Heart left ventricle (tissue), 16 donors: ENCODE data around the gene CACNB4. TPM values are rescaled to one million over a fixed set of nuclear protein-coding genes. Genes with fewer than 3 reads are reported as not detected.
A peak's percentile ranks its signal among the peaks of the same experiment; 100 is the strongest.

Experiments used
- ATAC-seq, 4 donors: fragments of 200-7000 bp; cut with Tn5 transposase; one replicate each; pipeline ENCODE4 v1.9.1; 2020 to 2022; ENCODE audit warnings: moderate library complexity in 4 of 4, mild to moderate bottlenecking in 3 of 4, moderate number of reproducible peaks in 1 of 4
- DNase-seq, 5 donors: peaks; one replicate each; pipeline ENCODE4 v3.0.0-alpha.2; 2020
- H3K27ac ChIP-seq, 12 donors: fragments of 200-600 bp; sonication (generic) in 4 of 12; one replicate each; pipeline versions ENCODE4 v1.5.0 to v1.8.0; 2016 to 2022; ENCODE audit warnings: mild to moderate bottlenecking in 2 of 12
- H3K27me3 ChIP-seq, 9 donors: fragments of 200-600 bp; sonication (generic) in 2 of 9; one replicate each; pipeline versions ENCODE4 v1.5.1 to v1.8.0; 2016 to 2022; ENCODE audit warnings: mild to moderate bottlenecking in 3 of 9
- H3K36me3 ChIP-seq, 9 donors: fragments of 200-600 bp; sonication (generic) in 2 of 9; one replicate each; pipeline versions ENCODE4 v1.5.0 to v1.8.0; 2018 to 2022; ENCODE audit warnings: mild to moderate bottlenecking in 2 of 9
- H3K4me1 ChIP-seq, 12 donors: fragments of 200-600 bp; sonication (generic) in 4 of 12; one replicate each; pipeline versions ENCODE4 v1.5.0 to v1.8.0; 2016 to 2022; ENCODE audit warnings: mild to moderate bottlenecking in 3 of 12
- H3K4me3 ChIP-seq, 12 donors: fragments of 200-600 bp; sonication (generic) in 4 of 12; one replicate each; pipeline versions ENCODE4 v1.5.0 to v1.8.0; 2017 to 2022; ENCODE audit warnings: mild to moderate bottlenecking in 9 of 12, moderate library complexity in 4 of 12
- H3K9me3 ChIP-seq, 12 donors: fragments of 200-600 bp; sonication (generic) in 4 of 12; one replicate each; pipeline versions ENCODE4 v1.5.0 to v1.8.0; 2016 to 2022; ENCODE audit warnings: mild to moderate bottlenecking in 1 of 12
- POLR2A ChIP-seq, 2 donors: fragments of 450-650 bp; IDR thresholded peaks; one replicate each; pipeline ENCODE4 v1.6.1; 2017; ENCODE audit warnings: antibody characterized with exemption in 2 of 2, mild to moderate bottlenecking in 2 of 2, moderate library complexity in 2 of 2
- WGBS, 4 donors: extraction: QIAGEN DNeasy Blood & Tissue Kit in 2 of 4; methylation state at CpG; one replicate each; pipeline versions ENCODE4 v1.1.5 to v1.1.7; 2013 to 2018; 5-methylcytosine and 5-hydroxymethylcytosine counted together
- intact Hi-C, 10 donors: fragments of 100-400 bp; cut with DNase I; formaldehyde crosslinking; loops; one replicate each; pipeline versions ENCODE4 v1.11.1 to v1.14.2; 2022
- polyA plus RNA-seq, 2 donors: library from polyadenylated mRNA; stranded (reverse); fragments of 200-250 nt; gene quantifications; one replicate each; pipeline ENCODE4 v1.2.3, GENCODE V29; 2013
- total RNA-seq, 9 donors: library from RNA; depleted of rRNA in 2 of 9; stranded (reverse); fragments of >200 nt in 2 of 9; fragmentation: NEBNext Ultra II Directional in 3 of 9; extraction: Animal tissue kit (Norgen Biotek cat#: 25700) in 3 of 9; gene quantifications; one replicate each; pipeline versions ENCODE4 v1.1.0 to v1.2.4, GENCODE V29; 2016 to 2023
- TF ChIP-seq, protein P1 (sequence below), 12 donors: fragments of 200-600 bp; sonication (generic) in 4 of 12; IDR thresholded peaks; one replicate each; pipeline versions ENCODE4 v1.5.0 to v1.8.0; 2018 to 2022; ENCODE audit warnings: antibody characterized with exemption in 12 of 12, mild to moderate bottlenecking in 5 of 12
- donor health status: ischemic (EF 13 %, LVEDD 7.1; RV severe dilation, severe dysfunction).
- donor health status: healthy with polysubstance abuse.
- donor health status: DM: no; HTN: yes; CAD: no.
- donor health status: DM: no; HTN: no; CAD: no.
- donor health status: ischemic (EF 25% LVEDD 6.9; RV normal size, moderate dysfunction).
- donor health status: ischemic (EF 25% LVEDD 5.7; RV mildly dilated, moderate dysfunction).
- donor health status: healthy.
- donor health status: DM: yes; HTN: yes; CAD: no.
- donor health status: ischemic (EF 35%, LVEDD 5.7; RV mildly dilated, moderate dysfunction).
- donor health status: nonischemic (EF 11% LVEDD 7.7; RV severe dilation, severe dysfunction).
- donor health status: DM: yes; HTN: yes; CAD: no.
- donor health status: PGD.
- donor health status: ischemic (EF 29% LVEDD 5.4; RV normal size, mild dysfunction).
- donor health status: nonischemic (EF 23%, LVEDD 6.1; RV moderate dilation, normal function).

Gene CACNB4
- total and polyA plus RNA-seq, 11 donors, result 0.03 to 1.5 (median 0.39) TPM

DNA sequence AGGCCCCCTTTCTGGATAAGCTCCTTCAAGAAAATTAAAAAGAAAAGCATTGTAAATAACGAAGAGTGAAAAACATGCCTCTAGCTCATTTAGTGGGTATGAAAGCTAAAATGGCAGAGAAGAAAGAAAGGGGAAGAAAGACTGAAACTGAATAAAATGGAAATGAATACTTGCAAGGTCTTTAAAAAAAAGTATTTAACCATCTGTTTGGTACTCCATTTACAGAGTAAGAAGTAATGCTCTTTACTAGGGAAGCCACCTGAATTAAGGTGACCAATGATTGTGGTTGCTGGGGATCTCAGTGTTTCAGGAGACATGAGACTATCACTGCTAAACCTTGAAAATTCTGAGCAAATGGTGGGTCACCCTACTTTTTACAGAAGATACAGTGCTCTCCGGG is 253.0 kb downstream of the CACNB4 start:
- H3K4me3 ChIP-seq, result no peak overlapping the region
- DNase-seq (no peak), ATAC-seq (no peak)
- H3K4me1 ChIP-seq, result peaks cover 0 to 35% (median 27%) of the 10 kb centered on the region in 12 donors
- H3K9me3 ChIP-seq, result no peaks in the 10 kb centered on the region
- 93 to 94% (median 94%) methylated on average over 2 of the region's 2 CpGs for WGBS, 4 donors
- no peak overlapping the region for H3K27ac ChIP-seq
- no peaks in the 10 kb centered on the region for H3K36me3 ChIP-seq
- intact Hi-C loops, result no loop called here
- TF ChIP-seq, protein P1, sequence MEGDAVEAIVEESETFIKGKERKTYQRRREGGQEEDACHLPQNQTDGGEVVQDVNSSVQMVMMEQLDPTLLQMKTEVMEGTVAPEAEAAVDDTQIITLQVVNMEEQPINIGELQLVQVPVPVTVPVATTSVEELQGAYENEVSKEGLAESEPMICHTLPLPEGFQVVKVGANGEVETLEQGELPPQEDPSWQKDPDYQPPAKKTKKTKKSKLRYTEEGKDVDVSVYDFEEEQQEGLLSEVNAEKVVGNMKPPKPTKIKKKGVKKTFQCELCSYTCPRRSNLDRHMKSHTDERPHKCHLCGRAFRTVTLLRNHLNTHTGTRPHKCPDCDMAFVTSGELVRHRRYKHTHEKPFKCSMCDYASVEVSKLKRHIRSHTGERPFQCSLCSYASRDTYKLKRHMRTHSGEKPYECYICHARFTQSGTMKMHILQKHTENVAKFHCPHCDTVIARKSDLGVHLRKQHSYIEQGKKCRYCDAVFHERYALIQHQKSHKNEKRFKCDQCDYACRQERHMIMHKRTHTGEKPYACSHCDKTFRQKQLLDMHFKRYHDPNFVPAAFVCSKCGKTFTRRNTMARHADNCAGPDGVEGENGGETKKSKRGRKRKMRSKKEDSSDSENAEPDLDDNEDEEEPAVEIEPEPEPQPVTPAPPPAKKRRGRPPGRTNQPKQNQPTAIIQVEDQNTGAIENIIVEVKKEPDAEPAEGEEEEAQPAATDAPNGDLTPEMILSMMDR (IDR thresholded peaks at IDR 0.05), result no peak
- TF ChIP-seq POLR2A (IDR thresholded peaks at IDR 0.05), result no peak
- H3K27me3 ChIP-seq, result no peaks in the 10 kb centered on the region

DNA sequence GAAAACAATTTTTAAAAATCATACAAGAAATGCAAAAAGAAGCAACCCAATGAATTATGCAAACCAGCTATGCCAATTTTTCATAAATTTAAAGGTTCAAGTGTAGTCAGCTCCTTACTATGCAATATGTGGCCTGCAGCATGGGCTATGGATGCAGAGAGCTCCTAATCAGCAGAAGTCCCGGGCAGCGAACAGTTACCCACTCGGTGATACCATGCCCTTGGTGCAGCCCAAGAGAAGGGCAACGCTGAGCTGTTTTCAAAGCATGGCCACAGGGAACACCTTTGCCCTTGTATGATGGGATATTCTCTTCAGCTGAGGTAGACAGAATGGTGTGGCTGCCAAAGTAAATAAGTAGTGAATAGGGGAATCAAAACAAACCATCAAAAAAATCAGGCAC is 253.4 kb downstream of the CACNB4 start:
- DNase-seq (peak in 2 of 5 donors; percentile 31 to 47), ATAC-seq (peak in 3 of 4 donors; percentile 65 to 74 (median 67))
- WGBS, 4 donors, result 47 to 78% (median 60%) methylated on average over 4 of the region's 4 CpGs
- intact Hi-C loops, result no loop called here
- no peaks in the 10 kb centered on the region for H3K9me3 ChIP-seq
- peaks cover 0 to 35% (median 27%) of the 10 kb centered on the region in 12 donors for H3K4me1 ChIP-seq
- H3K4me3 ChIP-seq, result no peak overlapping the region
- TF ChIP-seq, protein P1 (IDR thresholded peaks at IDR 0.05), result no peak
- no peak for TF ChIP-seq POLR2A (IDR thresholded peaks at IDR 0.05)
- H3K27me3 ChIP-seq, result no peaks in the 10 kb centered on the region
- H3K27ac ChIP-seq, result peak overlapping the region in 1 of 12 donors; percentile 31
- H3K36me3 ChIP-seq, result no peaks in the 10 kb centered on the region

DNA sequence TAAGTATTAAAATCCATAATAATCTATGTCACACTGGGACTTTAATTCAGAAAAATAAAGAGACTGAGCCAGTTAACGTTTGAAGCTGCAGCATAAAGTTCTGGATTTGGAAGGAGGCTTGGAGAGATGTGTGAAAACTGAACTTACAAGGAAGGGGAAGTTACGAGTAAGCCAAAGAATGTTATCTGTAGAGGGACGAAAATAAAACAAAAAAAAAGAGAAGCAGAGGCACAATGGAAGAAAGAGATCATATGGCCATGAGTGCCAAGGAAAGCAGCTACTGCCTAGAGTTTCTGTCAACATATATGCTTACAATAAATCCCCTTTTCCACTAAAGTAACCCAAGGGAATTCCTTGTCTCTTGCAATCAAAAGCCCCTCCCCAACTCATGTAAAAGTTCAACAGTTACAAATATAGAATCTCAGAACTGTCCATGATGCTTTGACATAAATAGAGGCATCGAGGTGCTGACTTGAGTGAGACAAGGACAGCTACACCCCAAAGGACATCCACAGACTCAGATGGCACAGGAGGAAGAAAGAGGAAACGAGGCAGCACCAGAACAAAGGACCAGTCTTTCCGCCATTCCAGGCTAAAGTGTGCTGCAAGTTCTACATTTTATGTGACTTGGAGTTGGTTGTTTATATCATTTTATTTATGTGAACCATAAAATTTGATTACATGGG is 254.5 kb downstream of the CACNB4 start:
- Histone ChIP-seq H3K27me3 (no peaks in the 10 kb centered on the region), H3K4me3 (no peak overlapping the region), H3K4me1 (peaks cover 0 to 35% (median 27%) of the 10 kb centered on the region in 12 donors), H3K9me3 (no peaks in the 10 kb centered on the region), H3K27ac (peak overlapping the region in 9 of 12 donors; percentile 12 to 73 (median 36)), H3K36me3 (no peaks in the 10 kb centered on the region)
- no peak for TF ChIP-seq POLR2A (IDR thresholded peaks at IDR 0.05)
- TF ChIP-seq, protein P1 (IDR thresholded peaks at IDR 0.05), result no peak
- WGBS, 4 donors, result 25 to 30% (median 26%) methylated on average over 6 of the region's 6 CpGs
- ATAC-seq (peak in 3 of 4 donors; percentile 65 to 84 (median 75)), DNase-seq (no peak)
- intact Hi-C loops, result loop anchor here in 1 of 10 donors (5.0 kb wide), 1 partner anchor 33 kb away; no protein-coding TSS in a partner anchor

DNA sequence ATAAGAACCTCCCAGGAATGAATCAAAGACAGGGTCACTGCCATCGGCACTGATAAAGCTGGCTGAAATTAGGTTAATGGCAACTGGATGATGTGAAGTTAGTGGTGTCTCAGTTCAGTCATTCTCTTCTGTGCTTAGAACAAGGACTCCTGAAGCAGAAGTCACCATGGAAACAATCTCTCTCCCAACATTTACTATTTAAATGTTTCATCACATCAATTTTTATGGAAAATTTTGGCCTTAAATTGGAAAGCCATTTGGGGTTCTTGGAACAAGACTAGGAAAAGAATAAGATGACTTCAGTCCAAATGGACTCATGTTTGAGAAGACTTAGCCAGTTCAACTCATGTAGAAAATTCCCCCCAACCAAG is 255.2 kb downstream of the CACNB4 start:
- ATAC-seq (peak in 3 of 4 donors; percentile 14 to 50 (median 49)), DNase-seq (no peak)
- intact Hi-C loops, result loop anchor here in 1 of 10 donors (5.0 kb wide), 1 partner anchor 34 kb away; no protein-coding TSS in a partner anchor
- Histone ChIP-seq H3K9me3 (no peaks in the 10 kb centered on the region), H3K4me1 (peaks cover 0 to 35% (median 27%) of the 10 kb centered on the region in 12 donors), H3K36me3 (no peaks in the 10 kb centered on the region), H3K27ac (peak overlapping the region in 8 of 12 donors; percentile 12 to 73 (median 36)), H3K27me3 (no peaks in the 10 kb centered on the region), H3K4me3 (no peak overlapping the region)
- 25 to 44% (median 30%) methylated on average over 1 of the region's 1 CpG for WGBS, 4 donors
- TF ChIP-seq POLR2A (IDR thresholded peaks at IDR 0.05), result no peak
- TF ChIP-seq, protein P1 (IDR thresholded peaks at IDR 0.05), result no peak
